Fibroblast of peridontal ligament (primary cell): Measurements from ENCODE around the gene NRXN3.
"Not testable (repeated sequence)": the region's sequence is repeated elsewhere in the genome, so short reads cannot be mapped to it uniquely, and the experiment has no call there.

Source experiments
- DNase-seq: peaks from one replicate; pipeline ENCODE4 v3.0.0-alpha.2; 2010; ENCODE audit errors: extremely low read depth

NRXN3 gene

GRCh38 chr14:79062226-79062625 is 892.1 kb downstream of the NRXN3 start:
- DNase-seq: no peak

DNA sequence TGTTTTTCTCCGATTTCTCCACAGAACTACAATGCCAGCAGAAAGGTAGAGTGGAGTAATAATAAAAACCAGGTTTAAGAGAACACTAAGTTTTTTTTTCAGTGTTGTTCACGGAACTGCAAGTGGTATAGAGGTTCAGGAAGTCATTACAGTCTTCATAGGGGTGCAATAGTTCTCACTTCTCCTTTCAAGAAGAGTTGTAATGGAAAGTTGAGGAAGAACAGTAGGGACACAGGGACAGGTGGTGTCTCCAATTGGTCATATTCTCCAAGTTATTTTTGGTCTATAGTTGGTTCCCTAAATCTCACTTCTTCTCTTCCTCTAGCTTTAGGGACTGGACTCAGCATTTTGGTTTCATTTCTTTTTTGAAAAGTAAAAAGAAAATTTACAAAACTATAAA is 894.0 kb downstream of the NRXN3 start:
- DNase-seq: no peak

DNA sequence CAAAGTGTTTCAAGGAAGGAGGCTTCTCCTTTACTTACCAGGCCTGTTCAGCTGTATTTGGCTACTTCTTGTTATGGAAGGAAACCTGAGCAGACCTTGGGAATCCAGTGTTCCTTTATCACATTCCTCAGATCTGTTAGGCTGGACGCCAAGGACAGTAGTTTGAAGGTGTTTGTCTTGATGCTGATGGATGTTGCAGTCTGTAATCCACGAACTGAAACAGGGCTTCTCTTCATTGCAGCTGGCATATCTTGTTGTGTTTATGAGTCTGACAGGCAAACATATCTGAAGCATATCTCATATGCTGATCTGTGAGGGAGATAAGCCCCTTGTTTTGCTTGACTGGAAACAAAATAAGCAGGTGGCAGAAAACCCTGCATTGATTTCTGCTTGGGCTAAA is 904.3 kb downstream of the NRXN3 start:
- no peak for DNase-seq

GRCh38 chr14:79076428-79076827 is 906.3 kb downstream of the NRXN3 start:
- no peak for DNase-seq

DNA sequence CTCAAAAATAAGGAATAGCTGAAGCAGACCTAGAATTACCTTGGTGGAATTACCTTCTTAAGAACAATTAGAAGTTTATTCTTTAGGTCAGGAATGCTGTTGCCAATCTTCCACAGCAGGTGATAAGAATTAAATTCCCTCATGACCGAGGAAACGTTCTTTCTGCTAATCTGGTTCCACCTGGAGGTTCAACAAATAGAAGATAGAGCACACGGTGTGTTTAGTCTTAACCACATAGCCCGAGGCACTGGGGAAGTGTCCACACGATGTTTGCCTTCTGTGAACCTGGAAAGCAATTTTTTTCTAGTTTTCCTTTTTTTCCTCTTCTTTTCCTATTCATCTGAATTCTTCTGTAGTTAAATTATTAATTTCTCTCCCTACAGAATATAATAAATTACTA is 906.9 kb downstream of the NRXN3 start:
- DNase-seq: no peak

- no peak for DNase-seq
Measured at GRCh38 chr14:79080040-79080439, 909.9 kb downstream of the NRXN3 start.

DNA sequence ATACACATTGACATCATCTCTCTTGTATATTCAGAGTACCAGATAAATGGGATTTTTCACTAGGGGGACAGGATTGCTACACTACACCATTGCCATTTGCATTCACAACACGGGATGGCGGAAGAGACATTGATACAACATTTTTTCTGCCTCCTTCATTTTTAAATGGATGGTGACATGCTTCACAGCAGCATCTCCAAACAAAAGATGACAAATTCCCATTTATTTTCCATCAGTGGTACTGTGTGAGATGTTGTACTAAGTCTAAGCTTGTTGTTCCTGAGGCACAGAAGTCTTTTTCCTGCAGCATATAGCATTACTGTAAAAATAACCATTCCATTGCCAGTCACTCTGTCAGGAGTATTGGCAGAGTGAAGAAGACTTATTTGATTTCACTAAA is 912.7 kb downstream of the NRXN3 start:
- DNase-seq: no peak

GRCh38 chr14:79083356-79083755 is 913.2 kb downstream of the NRXN3 start:
- DNase-seq: no peak

DNA sequence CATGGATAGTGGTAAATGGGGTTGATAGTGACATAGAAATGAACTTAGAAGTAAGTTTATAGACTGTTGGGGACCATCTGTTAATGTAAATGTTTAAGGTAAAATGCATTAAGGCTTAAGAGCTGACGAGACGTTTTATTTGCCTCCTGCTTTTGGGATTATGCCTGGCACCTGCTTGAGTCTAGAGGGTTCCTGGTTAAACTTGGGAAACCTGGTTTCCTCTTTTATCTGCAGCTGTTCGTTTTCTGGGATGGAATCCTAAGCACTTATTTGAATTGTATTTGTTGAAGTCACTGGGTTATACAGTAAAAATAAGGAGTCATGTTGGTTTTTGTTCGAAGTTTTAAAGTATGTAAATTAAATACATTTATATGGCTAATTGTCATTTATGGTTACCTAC is 914.7 kb downstream of the NRXN3 start:
- no peak for DNase-seq

DNA sequence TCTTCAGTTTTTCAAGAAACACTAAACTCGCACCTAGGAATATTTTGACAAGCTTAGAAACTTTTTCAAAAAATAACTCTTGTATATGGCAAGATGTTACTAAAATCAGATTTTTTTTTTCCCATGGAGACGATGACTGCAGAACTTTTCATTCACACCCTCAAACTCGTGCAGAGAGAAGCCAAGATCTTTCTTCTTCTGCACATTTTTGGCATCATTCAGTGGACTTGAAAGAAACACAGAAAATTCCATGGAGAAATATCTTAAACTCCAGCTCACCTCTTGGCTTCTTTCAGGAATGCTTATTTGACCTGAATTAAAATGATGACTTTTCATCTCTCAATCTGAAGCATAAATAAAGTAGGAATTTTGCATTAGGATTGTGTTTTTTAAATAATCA is 919.4 kb downstream of the NRXN3 start:
- DNase-seq: no peak

- DNase-seq: no peak
Measured at GRCh38 chr14:79090641-79091180, 920.5 kb downstream of the NRXN3 start.

DNA sequence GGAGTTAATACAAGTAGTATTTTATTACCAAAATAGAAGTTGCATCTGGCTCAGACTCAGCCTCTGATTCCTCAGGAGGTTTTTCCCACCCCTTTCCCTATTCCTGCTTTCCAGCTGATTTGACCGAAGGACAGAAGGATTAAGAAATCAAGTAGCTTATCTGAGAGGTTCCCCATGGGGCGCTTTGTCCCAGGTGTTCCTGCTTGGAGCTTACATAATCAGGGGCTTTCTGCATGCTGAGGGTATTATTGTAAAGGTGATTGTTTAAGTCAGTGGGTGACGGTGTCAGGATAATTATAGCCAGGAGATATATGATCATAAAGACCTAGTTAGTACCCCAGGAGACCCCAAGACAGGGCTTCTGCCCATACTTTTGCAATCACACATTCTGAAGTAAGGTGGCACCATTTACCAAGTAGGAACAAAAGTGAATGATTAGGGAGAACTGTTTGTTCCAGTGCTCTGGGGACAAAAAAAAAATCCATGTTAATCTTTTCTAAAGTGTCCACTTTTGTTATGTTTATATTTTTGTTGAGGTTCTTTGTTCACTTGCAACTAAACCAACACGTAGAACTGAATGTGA is 921.3 kb downstream of the NRXN3 start:
- DNase-seq: no peak

- no peak for DNase-seq
Measured at GRCh38 chr14:79093531-79093930, 923.4 kb downstream of the NRXN3 start.

DNA sequence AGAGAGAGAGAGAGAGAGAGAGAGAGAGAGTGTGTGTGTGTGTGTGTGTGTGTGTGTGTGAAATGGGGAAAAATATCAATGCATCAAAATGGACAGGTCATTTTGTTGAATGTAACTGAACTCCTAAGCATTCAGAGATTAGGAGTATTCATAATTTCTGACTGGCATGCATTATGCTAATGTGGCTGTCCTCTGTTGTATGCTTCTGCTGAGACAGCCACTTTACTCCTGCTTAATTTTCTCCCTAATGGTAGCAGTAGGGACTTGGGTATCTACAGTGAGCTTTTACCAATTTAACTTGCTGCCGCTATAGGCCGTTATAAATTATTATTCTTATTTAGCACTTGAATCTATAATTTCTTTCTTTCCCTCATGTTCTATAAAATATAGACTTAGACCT is 924.8 kb downstream of the NRXN3 start:
- DNase-seq: no peak

DNA sequence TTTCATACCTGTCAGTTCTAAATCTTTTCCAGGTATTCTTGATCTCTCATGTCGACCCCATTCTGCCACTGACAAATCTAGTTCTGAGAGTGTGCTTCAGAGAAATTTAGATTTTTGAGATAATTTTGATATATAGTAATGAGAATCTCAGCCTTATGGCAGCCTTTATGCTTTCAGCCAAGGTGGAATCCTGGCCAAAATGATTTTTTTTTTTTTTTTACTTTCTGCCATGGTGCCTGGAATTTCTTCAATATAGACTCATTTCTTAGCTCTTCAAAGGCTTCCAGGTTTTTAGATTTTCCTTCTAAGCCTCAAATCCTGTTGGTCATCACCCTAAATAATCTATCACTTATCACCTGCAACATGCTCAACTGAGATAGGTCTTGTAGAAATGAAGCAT is 926.6 kb downstream of the NRXN3 start:
- DNase-seq: no peak

GRCh38 chr14:79098324-79098723 is 928.2 kb downstream of the NRXN3 start:
- DNase-seq: no peak

- DNase-seq: no peak
Measured at GRCh38 chr14:79100578-79100977, 930.4 kb downstream of the NRXN3 start.

DNA sequence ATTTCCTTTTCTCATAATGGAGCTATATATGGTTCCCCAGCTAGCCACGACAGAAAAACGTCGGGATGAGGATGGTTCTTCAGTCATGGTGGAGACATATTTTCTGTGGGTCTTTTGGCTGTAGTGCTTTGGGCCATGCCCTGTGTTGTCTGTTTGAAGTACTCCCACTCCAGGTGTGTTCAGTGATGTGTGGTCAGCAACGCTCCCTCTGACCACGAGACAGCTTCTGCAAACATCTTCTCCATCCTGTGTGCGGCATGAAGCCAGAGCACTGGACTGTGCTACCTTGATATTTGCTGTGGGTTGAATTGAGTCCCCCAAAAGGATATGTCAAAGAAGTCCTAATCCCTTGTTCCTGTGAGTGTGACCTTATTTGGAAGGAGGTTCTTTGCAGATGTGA is 931.2 kb downstream of the NRXN3 start:
- no peak for DNase-seq

DNA sequence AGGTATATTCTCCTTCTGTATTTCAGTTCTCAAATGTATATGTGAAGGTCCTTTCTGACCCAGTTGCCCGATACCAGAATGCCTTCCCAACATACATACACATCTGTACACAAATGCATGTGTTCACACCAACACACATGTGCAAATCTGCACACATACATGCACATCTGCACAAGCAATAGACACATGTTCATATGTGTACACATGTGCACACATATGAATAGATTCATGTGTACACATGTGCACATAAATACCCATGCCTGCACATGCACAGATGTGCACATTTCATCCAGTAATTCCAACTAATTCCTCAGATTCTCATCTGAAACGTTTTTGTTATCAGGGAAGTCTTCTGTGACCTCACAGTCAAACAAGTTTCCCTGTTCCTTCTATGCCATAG is 933.6 kb downstream of the NRXN3 start:
- DNase-seq: no peak

- DNase-seq: not testable (repeated sequence)
Measured at GRCh38 chr14:79110564-79110963, 940.4 kb downstream of the NRXN3 start.

DNA sequence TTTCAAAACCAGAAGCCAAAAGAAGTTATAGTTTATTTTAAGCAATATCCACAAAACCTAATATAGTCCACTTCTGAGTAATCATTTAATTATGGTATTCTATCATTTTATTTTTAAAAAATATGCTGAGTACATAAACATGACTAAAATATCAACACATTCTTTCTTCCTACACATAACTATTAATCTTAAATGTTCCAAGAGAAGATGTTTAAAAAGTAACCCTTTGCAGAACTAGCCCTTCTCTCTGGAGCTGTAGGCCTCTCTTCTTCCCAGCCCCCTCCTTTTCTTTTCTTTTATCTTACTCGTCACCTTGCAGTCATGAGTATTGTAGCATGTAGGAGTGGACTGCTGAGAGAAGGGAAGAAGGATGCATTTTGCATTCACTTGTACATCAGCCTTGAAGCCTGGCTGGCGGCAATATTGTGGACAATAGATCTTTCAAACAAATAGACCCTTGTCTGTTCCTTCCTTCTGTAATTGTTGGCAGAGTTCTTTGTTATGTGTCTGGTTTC is 941.9 kb downstream of the NRXN3 start:
- no peak for DNase-seq

- no peak for DNase-seq
Measured at GRCh38 chr14:79117561-79117960, 947.4 kb downstream of the NRXN3 start.

- no peak for DNase-seq
Measured at GRCh38 chr14:79118291-79118690, 948.1 kb downstream of the NRXN3 start.

DNA sequence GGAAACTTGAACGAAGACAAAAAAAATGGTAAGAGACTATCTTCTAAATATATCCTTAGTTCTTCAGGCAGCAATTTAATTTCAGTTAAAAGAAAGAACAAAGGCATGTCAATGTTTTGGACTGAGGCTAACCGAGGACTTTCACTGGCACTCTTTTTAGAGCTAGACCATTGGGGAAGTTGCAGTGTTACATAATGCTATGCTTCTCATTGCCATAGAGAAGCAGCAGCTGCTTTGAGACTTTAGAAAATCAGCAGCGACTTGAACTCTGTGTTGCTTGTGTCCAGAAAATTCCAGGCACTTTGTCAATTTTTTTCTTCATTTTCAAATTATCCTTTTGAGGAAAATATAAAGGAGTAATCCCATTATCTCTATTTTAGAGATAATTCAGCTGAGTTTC is 964.2 kb downstream of the NRXN3 start:
- DNase-seq: no peak
